Measurements from ENCODE around the gene CELF2. TPM values are rescaled to one million over a fixed set of nuclear protein-coding genes. Genes with fewer than 3 reads are reported as not detected.
"Not testable (repeated sequence)": the region's sequence is repeated elsewhere in the genome, so short reads cannot be mapped to it uniquely, and the experiment has no call there.

Gene CELF2
- total RNA-seq, 1 donor from 2014 or later: 193 TPM

DNA sequence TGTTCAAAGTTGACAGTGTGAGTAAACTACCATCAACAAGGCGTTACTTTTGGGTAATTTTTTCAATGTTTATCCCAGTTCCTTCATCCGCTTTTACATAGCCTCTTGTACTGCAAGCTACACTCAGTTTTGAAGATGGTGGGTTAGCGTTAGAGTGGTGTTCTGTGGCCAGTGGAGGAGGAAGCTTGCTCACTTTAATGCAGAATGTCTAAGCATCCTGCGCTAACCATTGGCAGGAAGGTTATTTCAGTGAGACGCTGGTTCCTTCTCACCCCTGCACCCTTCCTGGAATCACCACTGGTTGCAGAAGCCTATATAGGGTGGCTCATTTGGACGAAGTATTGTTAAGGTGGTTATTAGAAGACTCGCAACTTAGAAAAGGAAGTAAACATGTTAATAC lies 159.1 kb downstream of the CELF2 start:
- no peak for DNase-seq

DNA sequence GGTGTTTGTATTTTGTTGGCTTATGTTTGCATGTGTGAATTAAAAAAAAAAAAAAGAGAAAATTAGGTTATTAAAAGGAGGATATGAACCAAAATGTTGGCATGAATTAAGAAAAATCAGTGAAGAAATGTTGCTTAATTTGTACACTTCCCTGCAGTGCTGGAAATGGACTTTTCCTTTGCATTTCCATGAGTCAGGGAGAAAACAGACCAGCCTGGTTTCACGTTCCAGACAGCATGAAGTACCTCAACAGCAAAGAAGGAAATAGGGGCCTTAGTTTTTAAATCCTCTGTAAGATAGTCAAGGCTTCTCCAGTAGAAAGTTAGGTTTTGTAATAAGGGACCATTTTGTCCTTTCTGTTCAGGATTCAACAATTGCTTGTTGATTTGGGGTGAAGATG lies 159.7 kb downstream of the CELF2 start:
- no peak for DNase-seq

DNA sequence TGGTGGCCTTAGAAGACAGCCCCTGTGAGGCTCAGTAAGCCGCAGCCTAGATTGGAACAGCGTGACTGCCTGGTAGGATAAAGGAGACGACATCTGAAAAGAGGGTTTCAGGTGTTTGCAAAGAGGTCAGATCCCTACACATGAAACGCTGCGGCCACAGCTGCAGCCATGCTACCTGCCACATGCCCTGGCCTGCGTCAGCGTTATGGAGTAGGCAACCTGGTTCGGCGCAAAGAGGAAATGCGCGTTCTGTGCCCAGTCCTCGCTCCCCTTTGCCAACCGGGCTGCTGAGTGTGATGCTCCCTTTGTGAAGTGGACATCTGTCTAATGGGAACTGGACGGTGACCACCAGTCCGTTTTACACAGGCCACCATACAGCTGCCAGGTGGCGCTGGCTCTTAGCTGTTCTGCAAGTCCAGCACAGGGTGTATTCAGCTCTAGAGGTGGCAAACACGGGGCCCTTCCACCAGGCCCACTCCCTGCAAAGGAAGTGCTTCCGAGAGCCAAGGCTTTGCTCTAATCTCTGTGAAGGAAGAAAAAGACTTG lies 160.3 kb downstream of the CELF2 start:
- DNase-seq: no peak

DNA sequence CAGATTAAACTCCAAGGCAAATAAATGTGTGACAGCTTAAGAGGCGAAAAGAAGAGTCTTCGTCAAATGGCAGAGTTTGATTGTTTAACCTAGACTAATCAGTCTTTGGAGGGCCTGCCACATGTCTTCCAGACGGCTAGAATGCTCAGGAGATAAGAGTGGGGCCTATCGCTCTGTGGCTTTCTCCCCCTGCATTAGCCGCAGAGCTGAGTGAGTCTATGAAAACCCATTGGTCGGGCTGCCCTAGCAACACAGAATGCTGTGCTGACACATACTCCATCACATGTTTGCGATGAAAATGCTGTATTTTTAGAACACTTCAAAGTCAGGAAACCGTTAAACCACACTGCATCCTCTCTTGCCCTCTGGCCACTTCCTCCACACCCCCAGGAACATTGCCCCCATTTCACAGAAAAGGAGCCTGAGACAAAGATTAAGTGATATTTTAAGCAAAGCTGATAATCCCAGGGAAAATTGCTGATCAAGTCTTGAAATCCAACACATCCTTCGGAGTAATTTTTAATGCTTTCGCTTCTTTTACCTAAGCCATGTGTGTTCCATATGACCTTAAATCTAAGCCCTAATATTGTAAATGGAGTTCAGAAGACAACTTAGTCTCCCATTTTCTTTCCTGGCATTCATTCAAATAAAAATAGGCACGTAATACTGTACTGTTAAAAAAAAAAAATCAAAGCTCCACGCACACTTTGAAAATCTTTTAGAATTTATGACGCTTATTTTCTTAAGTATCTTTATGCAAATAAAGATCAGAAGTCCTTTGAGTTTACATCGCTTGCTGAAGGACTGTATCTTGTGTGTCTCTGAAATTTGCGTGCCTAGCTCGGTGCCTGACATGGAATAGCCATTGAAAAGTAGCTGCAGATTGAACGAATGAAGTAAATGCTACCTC lies 161.2 kb downstream of the CELF2 start:
- DNase-seq: peak; percentile 38

DNA sequence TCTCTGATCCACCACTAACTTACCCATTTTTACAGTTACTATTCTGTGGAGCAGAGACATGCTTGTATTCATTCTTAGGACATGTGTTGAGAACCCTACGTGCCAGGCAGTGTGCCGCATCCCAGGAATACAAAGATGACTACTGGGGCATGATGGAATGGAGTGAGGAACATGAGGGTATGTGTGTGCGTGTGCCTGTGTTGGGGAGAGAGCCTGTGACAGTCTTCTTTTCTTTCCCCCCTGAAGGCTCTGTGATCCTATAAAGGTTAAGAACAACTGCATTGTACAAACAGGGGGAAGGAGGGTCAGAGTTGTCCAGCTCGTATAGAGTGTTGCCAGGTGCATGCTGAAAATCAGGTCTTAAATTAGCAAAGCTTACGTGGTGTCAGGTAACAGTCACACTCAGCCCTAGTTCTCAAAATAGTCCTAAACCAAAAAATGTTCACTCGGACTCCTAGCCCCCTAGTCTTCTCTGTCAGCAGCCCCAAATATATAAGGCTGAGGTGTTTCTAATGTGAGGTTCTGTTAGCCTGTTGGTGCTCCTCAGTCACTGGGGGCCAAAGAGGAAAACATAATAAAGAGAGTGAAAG lies 161.9 kb downstream of the CELF2 start:
- no peak for DNase-seq

DNA sequence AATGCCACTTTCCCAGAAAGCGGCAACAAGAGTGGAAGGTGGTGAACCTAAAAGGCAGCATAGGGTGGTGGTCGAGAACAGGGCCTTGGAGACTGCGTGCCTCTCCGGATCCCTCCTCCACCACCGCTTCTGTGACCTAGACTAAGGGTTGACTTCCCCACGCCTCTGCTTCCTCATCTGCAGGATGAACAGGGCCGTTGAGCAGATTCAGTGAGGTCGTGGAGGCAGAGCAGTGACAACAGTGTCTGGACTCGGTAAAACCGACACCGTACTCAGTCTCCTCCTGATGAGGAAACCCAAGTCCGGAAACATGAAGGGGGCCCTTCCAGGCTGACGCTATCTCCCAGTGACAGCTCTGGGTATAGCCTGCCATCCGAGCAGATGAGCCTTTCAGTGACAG lies 162.6 kb downstream of the CELF2 start:
- no peak for DNase-seq

DNA sequence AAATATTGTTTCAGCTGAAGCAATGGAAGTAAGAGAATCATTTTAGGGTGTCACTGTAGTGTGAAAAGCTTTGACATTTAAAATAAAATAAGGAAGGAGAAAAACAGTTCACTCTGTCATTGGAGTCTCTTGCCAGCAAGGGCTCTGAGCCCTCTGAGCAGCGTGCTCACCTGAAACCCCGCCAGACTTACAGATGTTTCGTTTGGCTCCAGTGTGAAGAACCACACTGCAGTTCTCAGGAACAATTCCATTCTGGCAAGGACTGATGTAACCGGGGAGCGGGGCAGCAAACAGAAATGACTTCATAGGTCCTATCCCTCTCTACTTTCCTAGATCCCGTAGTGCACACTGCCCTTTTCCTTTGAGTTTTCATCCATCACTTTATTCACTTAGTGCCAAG lies 164.3 kb downstream of the CELF2 start:
- no peak for DNase-seq

DNA sequence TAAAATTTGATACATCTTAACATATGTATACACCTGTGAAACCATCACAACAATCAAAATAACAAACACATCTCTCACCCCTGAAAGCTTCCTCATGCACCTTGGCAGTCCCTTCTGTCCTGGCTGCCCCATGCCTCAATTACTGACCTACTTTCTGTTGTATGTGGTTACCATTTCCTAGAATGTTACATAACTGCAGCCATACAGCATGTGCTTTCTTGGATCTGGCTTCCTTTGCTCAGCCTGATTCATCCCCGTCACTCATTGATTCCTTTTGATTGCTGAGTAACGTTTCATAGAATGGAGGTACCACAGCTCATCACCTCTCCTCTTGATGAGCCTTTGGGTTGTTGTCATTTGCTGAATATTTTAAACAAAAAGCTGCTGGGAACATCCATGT lies 165.3 kb downstream of the CELF2 start:
- DNase-seq: no peak

DNA sequence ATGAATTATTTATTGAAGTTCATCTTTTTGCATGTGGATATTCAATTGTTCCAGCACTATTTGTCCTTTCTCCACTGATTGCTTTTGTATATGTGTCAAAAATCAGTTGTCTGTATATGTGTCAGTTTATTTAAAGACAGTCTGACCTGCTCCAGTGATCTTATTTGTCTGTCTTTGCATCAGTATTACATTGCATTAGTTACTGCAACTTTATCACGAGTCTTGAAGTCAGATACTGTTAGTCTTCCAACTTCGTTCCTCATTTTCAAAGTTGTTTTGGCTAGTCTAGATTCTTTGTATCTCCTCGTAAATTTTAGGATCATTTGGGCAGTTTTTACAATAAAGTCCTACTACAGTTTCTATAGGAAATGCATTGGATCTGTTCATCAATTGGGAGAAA lies 166.4 kb downstream of the CELF2 start:
- no peak for DNase-seq

DNA sequence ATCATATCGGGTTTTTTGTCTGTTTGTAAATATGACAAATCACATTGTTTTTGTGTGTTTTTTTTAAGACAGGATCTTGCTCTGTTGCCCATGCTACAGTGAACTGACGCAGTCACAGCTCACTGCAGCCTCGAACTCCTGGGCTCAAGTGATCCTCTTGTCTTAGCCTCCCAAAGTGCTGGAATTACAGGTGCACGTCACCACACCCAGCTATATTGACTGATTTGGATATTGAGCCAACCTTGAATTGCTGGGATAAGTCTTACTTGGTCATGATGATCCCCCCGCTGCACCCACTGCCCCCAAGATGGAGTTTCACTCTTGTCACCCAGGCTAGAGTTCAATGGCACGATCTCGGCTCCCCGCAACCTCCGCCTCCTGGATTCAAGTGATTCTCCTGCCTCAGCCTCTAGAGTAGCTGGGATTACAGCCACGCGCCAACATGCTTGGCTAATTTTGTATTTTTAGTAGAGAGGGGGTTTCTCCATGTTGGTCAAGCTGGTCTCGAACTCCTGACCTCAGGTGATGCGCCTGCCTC lies 167.5 kb downstream of the CELF2 start:
- DNase-seq: not testable (repeated sequence)

DNA sequence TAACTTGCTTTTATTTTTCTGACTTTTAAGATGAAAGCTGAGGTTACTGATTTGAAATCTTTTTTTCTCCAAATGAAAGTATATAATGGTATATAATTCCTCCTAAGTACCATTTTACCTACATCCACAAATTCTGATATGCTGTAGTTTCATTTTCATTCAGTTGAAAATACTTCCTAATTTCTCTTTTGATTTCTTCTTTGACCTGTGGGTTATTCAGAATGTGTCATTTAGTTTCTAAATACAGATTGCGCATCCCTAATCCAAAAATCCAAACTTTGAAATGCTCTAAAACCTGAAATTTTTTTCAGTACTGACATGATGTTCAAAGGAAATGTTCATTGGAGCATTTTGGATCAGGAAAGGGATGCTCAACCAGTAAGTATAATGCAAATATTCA lies 168.7 kb downstream of the CELF2 start:
- no peak for DNase-seq

DNA sequence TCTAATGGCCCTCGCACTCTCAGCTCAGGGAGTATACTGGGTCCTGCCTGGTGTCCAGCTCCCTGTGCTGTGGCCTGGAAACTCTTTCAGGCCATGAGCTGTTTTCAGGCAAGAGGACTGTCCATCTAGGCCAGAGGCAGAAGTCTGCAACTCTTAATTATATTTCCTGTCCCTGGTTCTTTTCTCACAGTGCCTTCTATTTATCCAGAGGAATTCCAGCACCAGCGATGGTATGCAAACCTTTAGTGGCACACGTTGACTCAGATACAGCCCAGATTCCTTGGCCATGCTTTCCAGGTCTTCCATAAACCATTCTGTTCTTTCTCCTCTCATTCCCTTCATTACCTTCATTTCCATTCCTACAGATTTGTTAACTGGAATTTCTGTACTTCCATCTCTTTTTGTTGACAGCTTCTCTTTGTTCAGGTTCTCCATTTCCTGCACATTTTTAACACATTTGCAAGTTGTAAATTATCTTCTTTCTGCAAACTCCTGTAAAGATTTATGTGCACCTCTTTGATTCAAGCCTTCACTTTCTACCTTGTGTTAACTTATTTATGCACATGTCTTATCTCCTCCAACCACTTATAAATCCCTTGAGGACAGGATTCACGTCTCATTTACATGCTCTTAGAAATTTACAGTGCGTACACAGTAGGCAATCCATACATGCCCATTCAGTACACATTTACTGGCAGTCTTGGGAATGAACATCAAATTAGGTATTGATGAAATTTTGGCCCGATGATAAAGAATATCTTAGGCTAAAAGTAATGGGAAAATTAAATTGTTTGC lies 172.1 kb downstream of the CELF2 start:
- DNase-seq: no peak

DNA sequence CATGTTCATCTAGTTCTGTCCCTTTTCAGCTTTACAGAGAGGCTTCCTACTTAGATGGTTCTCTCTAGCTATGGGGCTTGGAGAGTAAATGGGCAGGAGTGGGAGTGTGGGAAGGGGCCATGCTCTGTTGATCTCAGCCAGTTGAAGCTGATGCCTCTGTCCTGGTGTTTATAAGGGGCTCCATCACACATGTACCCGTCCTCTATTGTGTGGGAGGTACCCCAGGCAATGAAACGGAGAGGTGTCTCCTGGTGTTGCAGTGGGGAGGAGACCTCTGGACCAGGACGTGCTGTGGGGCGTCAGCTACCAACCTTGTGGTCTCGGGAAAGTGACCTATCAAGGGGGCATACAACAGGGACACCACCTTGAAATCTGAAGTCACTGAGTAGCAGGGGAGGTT lies 173.5 kb downstream of the CELF2 start:
- no peak for DNase-seq

DNA sequence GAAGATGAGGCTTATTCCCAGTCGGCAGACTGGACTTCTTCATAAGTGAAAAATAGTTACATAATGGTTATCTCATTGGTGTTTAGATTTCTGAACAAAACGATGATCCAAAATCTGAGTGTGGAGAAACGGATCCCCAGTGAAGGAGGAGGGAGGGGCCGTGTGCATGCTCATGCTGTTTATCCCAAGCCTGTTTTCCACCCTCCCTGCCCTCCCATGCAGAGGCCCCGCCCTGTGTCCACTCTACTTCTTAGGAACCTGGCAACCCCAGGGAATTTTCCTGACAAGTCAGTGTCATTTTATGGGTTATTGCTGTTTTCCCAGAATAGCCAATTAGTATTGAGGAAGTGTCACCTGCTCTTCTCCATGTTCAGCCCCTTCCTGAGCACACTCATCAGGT lies 174.0 kb downstream of the CELF2 start:
- DNase-seq: no peak

DNA sequence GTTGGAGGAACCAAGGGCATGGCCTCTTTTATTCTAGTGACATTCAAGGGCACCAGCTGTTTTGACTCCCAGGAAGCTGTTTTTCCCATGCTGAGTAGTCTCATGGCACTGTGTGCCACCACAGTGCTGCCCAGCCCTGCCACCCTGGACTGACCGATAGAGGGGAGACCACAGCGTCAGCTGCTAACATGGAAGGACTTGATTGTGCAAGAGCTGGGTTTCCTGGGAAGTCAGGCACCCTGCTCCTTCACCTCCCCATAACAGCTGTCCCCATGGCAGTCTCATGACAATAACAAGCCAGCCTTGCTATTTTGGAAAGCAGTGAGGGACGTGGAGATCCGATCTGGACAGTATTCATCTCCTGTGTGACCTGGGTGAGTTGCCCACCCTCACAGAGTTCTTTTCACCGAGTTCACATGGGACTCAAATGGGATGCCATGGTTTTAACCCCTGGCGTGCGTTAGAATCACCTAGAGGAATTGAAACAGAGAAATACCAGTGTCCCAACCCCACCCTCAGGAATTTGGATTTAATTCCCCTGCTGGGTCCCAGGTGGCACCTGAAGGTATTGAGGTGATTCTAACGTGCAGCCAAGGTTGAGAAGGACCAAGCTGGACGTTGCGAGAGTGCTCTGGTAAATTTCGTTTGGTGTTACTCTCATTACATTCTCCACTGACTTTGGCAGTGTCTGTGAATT lies 174.8 kb downstream of the CELF2 start:
- no peak for DNase-seq

DNA sequence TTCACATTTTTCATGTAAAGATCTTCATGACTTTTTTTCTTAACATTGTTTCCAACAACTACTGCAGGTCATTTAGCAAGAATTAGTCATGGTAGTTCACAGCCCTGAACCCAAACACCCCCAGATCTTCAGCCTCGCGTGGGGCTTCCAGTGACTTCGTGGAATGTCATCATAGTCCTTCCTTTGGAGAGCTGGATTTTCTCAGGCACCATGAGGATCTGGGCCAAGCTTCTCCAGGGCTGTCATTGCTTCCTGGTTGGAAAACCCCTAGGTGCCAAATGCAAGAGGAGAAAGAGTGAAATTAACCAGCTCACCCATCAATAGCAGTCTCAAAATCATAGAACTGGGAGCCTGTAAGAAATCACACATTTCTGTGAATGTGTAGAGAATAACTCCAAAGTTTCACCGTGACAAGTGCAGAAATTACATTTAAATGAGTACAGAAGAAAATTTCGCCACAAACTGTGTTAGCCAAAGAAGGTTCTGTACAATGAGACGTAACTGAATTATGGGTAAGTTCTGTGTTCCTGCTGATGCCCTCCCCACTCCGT lies 175.4 kb downstream of the CELF2 start:
- DNase-seq: no peak

DNA sequence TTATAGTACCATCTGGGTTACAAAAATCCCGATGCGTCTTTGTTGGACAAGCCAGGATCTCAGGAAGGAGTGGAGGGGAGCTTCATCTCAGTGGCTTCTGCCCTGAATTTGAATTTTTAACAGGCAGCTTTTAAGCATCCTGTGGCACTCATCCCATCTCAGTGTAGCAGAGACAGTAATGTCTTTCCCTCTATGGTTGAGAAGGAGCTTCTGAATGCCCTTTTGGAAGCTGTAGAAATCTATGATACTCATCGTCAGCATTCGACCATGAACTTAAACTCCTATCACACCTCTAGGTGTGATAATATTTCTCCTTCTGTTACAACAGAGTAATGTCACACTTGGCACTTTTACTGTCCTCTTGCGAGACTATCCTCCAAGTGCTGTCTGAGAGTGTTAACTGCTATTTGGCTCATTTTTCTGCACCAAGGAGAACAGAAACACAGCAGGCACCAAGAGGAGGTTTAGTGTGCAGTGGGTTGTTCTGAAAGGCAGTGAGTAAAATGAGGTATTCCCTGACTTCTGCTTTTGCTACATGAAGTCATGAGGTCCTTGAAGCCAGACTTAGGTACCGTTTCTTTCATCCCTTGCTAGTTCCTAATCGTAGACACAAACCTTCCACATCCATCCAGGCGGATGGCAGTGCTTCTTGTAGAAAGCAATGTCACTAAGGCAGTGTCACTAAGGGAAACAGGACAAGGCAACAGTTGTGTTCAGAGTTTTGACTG lies 177.4 kb downstream of the CELF2 start:
- no peak for DNase-seq

DNA sequence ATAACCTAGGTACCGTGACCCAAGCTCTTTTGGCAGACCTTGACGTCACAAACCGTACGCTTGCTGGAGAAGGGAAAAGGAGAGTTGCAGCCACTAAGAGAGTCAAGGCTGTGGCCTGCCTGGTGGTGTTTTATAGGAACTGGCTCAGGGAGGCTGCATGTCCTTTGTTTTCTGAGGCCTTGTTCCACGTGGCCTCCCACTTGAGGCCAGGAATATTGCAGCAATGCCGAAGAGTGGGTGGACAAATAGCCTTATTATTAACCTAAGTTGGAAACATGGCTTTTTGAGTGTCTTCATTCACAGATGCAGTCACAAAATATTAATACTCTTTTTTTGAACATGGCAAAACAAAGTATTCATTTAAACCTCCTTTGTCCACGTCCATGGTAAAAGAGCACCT lies 178.0 kb downstream of the CELF2 start:
- no peak for DNase-seq

DNA sequence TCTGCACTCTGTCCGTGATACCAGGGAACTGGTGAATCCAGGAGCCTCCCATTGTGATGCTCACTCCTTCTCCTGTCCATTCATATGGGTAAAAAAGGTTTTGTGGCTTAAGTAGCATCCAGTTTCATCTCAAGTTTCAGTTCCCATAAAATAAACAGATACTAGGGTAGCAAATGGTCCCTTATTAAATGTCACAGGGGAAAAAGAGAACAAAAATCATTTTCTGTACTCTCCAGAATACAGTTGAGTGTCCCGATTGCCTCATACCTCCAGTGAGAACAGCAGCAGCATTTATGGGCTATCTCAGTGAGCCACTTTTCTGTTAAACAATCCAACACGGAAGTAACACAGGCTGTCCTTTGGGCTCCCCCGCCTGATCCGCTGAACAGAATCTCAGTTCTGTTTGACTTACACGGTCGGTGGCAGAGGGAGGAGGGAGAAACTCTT lies 179.6 kb downstream of the CELF2 start:
- DNase-seq: no peak

DNA sequence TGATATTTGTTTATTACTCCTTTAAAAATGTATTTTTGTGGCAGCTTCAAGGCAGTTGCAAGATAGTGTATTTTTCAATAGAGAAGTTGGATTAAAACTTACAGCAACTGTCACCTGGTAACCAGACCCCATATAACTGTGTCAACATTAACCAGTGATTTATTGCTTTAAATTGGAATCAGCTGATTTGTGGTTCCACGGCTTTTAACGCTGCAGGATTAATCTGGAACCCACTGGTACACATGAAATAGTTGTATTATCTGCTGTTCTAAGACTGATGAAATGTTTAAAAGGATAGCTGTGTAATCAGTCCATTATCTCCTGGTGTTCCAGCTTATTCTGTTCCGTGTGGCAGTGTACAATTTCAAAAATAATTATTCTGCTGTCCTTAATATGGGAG lies 180.2 kb downstream of the CELF2 start:
- no peak for DNase-seq

DNA sequence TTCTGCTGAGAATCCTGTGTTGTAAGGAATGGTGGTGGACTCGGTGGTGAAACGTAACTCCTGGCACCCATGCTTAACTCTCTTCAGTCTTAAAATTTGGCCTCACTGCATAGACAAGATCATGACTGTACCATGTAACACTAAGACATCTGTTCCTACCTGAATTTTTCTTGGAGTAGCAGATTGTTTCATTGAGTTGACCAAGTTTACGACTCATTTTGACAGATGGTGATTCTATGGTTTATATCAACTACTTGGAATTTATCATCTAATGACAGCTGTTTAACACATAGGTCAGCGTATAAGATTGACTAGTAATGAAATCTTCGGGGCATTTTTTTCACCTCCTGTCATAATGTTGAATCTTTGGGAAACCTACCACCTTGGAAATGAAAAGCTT lies 184.2 kb downstream of the CELF2 start:
- DNase-seq: no peak

Data from occipital lobe (tissue), 2 donors.